ENCODE data around the gene APBB1IP. TPM values are rescaled to one million over a fixed set of nuclear protein-coding genes. Genes with fewer than 3 reads are reported as not detected.

The APBB1IP gene
- total and polyA plus RNA-seq, 2 donors (not counting 1 experiment from before 2014, with no cell fraction given) = 60.1 to 97.0 TPM

DNA sequence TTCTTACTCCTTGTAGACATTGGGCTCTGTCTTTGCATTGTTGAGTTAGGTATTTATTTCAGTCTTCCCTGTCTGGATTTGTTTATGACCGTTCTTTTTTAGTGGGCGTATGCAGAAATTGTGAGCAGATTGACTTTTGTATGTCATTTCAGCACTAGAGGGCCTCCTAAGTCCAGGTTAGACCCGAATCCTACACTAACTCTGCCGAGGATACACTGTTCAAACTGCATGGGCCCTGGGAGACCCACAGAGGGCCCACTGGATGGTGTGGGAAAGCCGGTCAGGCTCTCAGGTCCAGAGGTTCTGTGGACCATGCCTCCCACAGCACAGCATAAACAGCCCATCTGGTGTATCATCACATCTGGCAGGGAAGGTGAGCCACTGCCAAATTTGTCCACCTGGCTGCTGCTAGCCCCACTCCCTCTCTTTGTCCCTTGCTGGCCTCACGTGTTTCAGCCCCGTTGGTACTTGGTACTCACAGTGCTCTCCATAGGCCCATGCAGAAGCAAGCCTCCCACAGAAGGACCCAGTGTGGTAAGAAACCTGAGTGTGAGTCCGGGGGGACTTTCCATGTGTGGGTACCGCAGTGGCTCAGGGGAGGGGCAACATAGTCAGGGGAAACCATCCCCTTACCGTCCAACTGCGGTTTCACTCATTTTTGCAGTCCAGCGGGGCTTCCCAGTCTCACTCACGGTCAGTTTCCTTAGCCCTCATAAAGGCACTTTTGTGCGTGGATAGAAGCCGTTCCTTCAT lies 112.8 kb downstream of the APBB1IP start:
- TF ChIP-seq EZH2 (IDR thresholded peaks at IDR 0.05; ENCODE audit: borderline replicate concordance, insufficient read depth, low read depth, low read length, poor library complexity, severe bottlenecking) = no peak
- TF ChIP-seq, protein P1, sequence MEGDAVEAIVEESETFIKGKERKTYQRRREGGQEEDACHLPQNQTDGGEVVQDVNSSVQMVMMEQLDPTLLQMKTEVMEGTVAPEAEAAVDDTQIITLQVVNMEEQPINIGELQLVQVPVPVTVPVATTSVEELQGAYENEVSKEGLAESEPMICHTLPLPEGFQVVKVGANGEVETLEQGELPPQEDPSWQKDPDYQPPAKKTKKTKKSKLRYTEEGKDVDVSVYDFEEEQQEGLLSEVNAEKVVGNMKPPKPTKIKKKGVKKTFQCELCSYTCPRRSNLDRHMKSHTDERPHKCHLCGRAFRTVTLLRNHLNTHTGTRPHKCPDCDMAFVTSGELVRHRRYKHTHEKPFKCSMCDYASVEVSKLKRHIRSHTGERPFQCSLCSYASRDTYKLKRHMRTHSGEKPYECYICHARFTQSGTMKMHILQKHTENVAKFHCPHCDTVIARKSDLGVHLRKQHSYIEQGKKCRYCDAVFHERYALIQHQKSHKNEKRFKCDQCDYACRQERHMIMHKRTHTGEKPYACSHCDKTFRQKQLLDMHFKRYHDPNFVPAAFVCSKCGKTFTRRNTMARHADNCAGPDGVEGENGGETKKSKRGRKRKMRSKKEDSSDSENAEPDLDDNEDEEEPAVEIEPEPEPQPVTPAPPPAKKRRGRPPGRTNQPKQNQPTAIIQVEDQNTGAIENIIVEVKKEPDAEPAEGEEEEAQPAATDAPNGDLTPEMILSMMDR (IDR thresholded peaks at IDR 0.05) = no peak

DNA sequence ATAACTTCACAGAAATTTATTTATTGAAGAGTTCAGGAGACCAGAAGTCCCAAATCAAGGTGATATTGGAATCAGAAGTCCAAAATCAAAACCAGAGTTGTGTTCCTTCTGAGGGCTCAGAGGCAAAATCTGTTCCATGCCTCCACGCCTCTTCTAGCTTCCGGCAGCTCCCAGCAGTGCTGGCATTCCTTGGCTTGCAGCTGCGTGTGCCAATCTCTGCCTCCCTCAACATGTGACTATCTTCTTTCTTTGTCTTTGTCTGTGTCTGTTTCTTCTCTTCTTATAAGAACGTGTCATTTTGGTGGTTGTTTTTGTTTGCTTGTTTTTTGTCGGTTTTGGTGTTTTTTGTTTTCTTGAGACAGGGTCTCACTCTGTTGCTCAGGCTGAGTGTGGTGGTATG lies 116.1 kb downstream of the APBB1IP start:
- ChIA-PET CTCF (interaction anchor here (1.0 to 7.4 kb wide), 5 partner anchors 11 to 678 kb away, joined by 3 to 144 read pairs (median 8); no protein-coding TSS in a partner anchor), POLR2A (no interaction called here)
- Histone ChIP-seq H3K4me2 (replicated peaks; ENCODE audit: low read depth, low read length, poor library complexity, severe bottlenecking) (no peak overlapping the region), H2AFZ (ENCODE audit: insufficient read depth, low read depth, low read length, poor library complexity, severe bottlenecking) (no peak overlapping the region), H3K9me3 (ENCODE audit: control extremely low read depth in 1 of 3, control insufficient read depth in 2 of 3, insufficient read depth in 1 of 3, low read length in 2 of 3) (peaks cover 1 to 12% (median 8%) of the 10 kb centered on the region in 3 donors), H3K27ac (ENCODE audit: low read length in 2 of 2) (no peak overlapping the region), H3K79me2 (ENCODE audit: control insufficient read depth, insufficient read depth, low read length) (peaks cover 10% of the 10 kb centered on the region), H3K4me1 (ENCODE audit: control insufficient read depth in 2 of 2, insufficient read depth in 2 of 2, low read length in 2 of 2) (no peaks in the 10 kb centered on the region), H3K27me3 (replicated peaks in 1 of 4; ENCODE audit: control extremely low read depth in 1 of 4, control insufficient read depth in 3 of 4, insufficient read depth in 4 of 4, low read length in 3 of 4) (no peaks in the 10 kb centered on the region), H3K4me3 (ENCODE audit: control extremely low read depth in 1 of 5, extremely low read depth in 1 of 5, insufficient read depth in 1 of 5, low read depth in 2 of 5, low read length in 4 of 5) (no peak overlapping the region), H3K36me3 (replicated peaks in 1 of 2; ENCODE audit: control extremely low read depth in 1 of 2, control insufficient read depth in 1 of 2, extremely low read depth in 1 of 2, insufficient read depth in 2 of 2, low read length in 1 of 2) (peaks cover 9 to 78% of the 10 kb centered on the region in 2 experiments), H4K20me1 (ENCODE audit: control insufficient read depth, insufficient read depth, low read length, poor library complexity, severe bottlenecking) (peaks cover 4% of the 10 kb centered on the region), H3K9ac (ENCODE audit: low read length) (no peak overlapping the region)
- TF ChIP-seq, protein P1 (IDR thresholded peaks at IDR 0.05) = no peak
- TF ChIP-seq EZH2 (IDR thresholded peaks at IDR 0.05; ENCODE audit: borderline replicate concordance, insufficient read depth, low read depth, low read length, poor library complexity, severe bottlenecking) = no peak
- 100% methylated on average over 4 of the region's 5 CpGs for WGBS (ENCODE audit: insufficient coverage)
- H3K4me1 Mint-ChIP-seq = no peaks in the 10 kb centered on the region
- H3K27me3 Mint-ChIP-seq = no peaks in the 10 kb centered on the region
- H3K9me3 Mint-ChIP-seq (ENCODE audit: insufficient read depth) = peaks cover 11% of the 10 kb centered on the region
- ATAC-seq (ENCODE audit: low read depth) = no peak
- H3K4me3 Mint-ChIP-seq = no peak overlapping the region
- intact Hi-C loops (cut with micrococcal nuclease) = no loop called here
- DNase-seq = no peak
- H3K27ac Mint-ChIP-seq = no peak overlapping the region

More for the DNA sequence above, 112.8 kb downstream of the APBB1IP start:
- Histone ChIP-seq H2AFZ (ENCODE audit: insufficient read depth, low read depth, low read length, poor library complexity, severe bottlenecking) (no peak overlapping the region), H3K27ac (ENCODE audit: low read length in 2 of 2) (peak overlapping the region in 1 of 2 donors; percentile 27), H4K20me1 (ENCODE audit: control insufficient read depth, insufficient read depth, low read length, poor library complexity, severe bottlenecking) (peaks cover 4% of the 10 kb centered on the region), H3K79me2 (ENCODE audit: control insufficient read depth, insufficient read depth, low read length) (peaks cover 10% of the 10 kb centered on the region), H3K4me1 (ENCODE audit: control insufficient read depth in 2 of 2, insufficient read depth in 2 of 2, low read length in 2 of 2) (no peaks in the 10 kb centered on the region), H3K36me3 (replicated peaks in 1 of 2; ENCODE audit: control extremely low read depth in 1 of 2, control insufficient read depth in 1 of 2, extremely low read depth in 1 of 2, insufficient read depth in 2 of 2, low read length in 1 of 2) (peaks cover 8 to 65% of the 10 kb centered on the region in 2 experiments), H3K27me3 (replicated peaks in 1 of 4; ENCODE audit: control extremely low read depth in 1 of 4, control insufficient read depth in 3 of 4, insufficient read depth in 4 of 4, low read length in 3 of 4) (no peaks in the 10 kb centered on the region), H3K4me2 (replicated peaks; ENCODE audit: low read depth, low read length, poor library complexity, severe bottlenecking) (no peak overlapping the region), H3K9ac (ENCODE audit: low read length) (no peak overlapping the region), H3K9me3 (ENCODE audit: control extremely low read depth in 1 of 3, control insufficient read depth in 2 of 3, insufficient read depth in 1 of 3, low read length in 2 of 3) (peaks cover 3 to 15% (median 8%) of the 10 kb centered on the region in 3 donors), H3K4me3 (ENCODE audit: control extremely low read depth in 1 of 5, extremely low read depth in 1 of 5, insufficient read depth in 1 of 5, low read depth in 2 of 5, low read length in 4 of 5) (no peak overlapping the region)
- intact Hi-C loops (cut with micrococcal nuclease) = no loop called here
- no peak overlapping the region for H3K4me3 Mint-ChIP-seq
- ATAC-seq (ENCODE audit: low read depth) = no peak
- CTCF ChIA-PET = no interaction called here
- 78% methylated on average over 12 of the region's 15 CpGs for WGBS (ENCODE audit: insufficient coverage)
- peak overlapping the region; percentile 38 for H3K27ac Mint-ChIP-seq
- no peaks in the 10 kb centered on the region for H3K27me3 Mint-ChIP-seq
- H3K9me3 Mint-ChIP-seq (ENCODE audit: insufficient read depth) = peaks cover 13% of the 10 kb centered on the region
- DNase-seq = no peak
- no peaks in the 10 kb centered on the region for H3K4me1 Mint-ChIP-seq
- POLR2A ChIA-PET = no interaction called here

Measured in B cell (primary cell).